ENCODE measurements around the gene KLHL33.

KLHL33 gene

GRCh38 chr14:20435582-20436362 lies at the start of gene KLHL33:
Gene KLHL33 (minus strand): TSS chr14:20436166. CDS start chr14:20435811, 355 bp downstream.
- Histone ChIP-seq H3K9ac (ENCODE audit: low read depth, low read length) (no peak within 1 kb of the TSS), H3K36me3 (ENCODE audit: insufficient read depth, low read length) (no peaks in the 10 kb centered on the region)

DNA sequence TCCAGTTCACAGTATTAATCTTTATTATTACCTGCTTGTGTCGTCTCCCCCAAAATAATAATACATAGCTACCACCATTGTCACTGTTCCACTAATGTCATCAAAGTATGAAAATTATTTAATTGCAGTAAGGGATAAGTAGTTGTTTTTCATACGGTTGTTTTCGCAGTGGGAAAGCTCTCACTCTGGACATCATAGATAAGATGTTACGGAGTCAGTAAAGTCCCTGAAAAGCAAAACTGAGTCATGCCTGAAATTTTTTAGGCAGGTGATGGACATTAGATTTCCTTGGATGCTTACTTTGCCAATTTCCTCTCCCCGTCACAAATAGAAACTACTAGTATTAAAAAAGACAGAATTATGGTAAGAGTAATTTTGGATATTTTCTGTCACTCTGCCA lies 46.4 kb upstream of the KLHL33 start:
- peaks cover 9% of the 10 kb centered on the region; the same call in 1 of the 2 replicates for H3K36me3 ChIP-seq (ENCODE audit: insufficient read depth, low read length)
- no peaks in the 10 kb centered on the region for H3K9me3 ChIP-seq (ENCODE audit: control insufficient read depth, insufficient read depth, low read length)
- no peak overlapping the region for H3K9ac ChIP-seq (ENCODE audit: low read depth, low read length)
- H3K4me1 ChIP-seq (ENCODE audit: insufficient read depth, low read length): peaks cover 13% of the 10 kb centered on the region

More at GRCh38 chr14:20435582-20436362, at the start of gene KLHL33:
- H3K4me1 ChIP-seq (ENCODE audit: insufficient read depth, low read length): no peaks in the 10 kb centered on the region; the same call in 1 of the 2 replicates
- H3K9me3 ChIP-seq (ENCODE audit: control insufficient read depth, insufficient read depth, low read length): no peaks in the 10 kb centered on the region

- Histone ChIP-seq H3K9me3 (ENCODE audit: control insufficient read depth, insufficient read depth, low read length) (no peaks in the 10 kb centered on the region), H3K9ac (ENCODE audit: low read depth, low read length) (no peak overlapping the region), H3K36me3 (ENCODE audit: insufficient read depth, low read length) (peaks cover 41% of the 10 kb centered on the region), H3K4me1 (ENCODE audit: insufficient read depth, low read length) (no peaks in the 10 kb centered on the region; the same call in 1 of the 2 replicates)
Measured at GRCh38 chr14:20478894-20479293, 42.9 kb upstream of the KLHL33 start.

DNA sequence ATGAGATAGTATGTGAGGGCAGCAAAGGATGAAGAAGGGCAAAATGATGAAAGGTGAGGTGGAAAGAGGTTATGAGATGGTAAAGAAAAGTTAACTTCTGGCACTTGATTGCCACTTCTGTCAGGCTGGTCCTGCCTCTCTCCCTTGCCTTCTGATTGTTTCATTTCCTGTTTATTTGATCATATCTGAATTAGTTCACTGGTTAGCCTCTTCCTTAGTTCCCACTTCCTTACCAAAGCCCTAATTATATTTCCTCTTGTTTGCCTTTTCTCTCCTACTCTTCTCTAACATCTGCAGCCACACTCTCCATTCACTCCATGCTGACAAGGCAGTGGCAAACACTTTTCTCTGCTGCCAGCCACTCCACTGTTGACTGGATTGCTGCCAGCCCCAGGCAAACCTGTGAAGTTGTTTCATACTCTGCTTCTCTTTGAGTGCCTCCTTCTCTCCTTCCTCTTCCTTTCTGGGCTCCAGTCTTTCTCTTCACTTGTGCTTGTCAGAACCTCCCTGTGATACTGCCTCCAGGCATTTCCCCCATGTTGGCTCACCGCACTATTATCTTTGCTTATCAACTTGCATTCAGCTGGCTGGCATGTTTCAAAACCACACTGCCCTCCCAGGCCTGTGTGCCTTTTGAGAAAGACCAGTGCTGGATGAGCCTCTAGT lies 41.4 kb upstream of the KLHL33 start:
- Histone ChIP-seq H3K9me3 (ENCODE audit: control insufficient read depth, insufficient read depth, low read length) (no peaks in the 10 kb centered on the region), H3K36me3 (ENCODE audit: insufficient read depth, low read length) (peaks cover 50% of the 10 kb centered on the region)

GRCh38 chr14:20476776-20477175 lies 40.8 kb upstream of the KLHL33 start:
- Histone ChIP-seq H3K36me3 (ENCODE audit: insufficient read depth, low read length) (peaks cover 55% of the 10 kb centered on the region), H3K4me1 (ENCODE audit: insufficient read depth, low read length) (peaks cover under 1% of the 10 kb centered on the region), H3K9me3 (ENCODE audit: control insufficient read depth, insufficient read depth, low read length) (no peaks in the 10 kb centered on the region), H3K9ac (ENCODE audit: low read depth, low read length) (no peak overlapping the region)

More for the DNA sequence above, 41.4 kb upstream of the KLHL33 start:
- Histone ChIP-seq H3K4me1 (ENCODE audit: insufficient read depth, low read length) (no peaks in the 10 kb centered on the region; the same call in 1 of the 2 replicates), H3K9ac (ENCODE audit: low read depth, low read length) (no peak overlapping the region)

DNA sequence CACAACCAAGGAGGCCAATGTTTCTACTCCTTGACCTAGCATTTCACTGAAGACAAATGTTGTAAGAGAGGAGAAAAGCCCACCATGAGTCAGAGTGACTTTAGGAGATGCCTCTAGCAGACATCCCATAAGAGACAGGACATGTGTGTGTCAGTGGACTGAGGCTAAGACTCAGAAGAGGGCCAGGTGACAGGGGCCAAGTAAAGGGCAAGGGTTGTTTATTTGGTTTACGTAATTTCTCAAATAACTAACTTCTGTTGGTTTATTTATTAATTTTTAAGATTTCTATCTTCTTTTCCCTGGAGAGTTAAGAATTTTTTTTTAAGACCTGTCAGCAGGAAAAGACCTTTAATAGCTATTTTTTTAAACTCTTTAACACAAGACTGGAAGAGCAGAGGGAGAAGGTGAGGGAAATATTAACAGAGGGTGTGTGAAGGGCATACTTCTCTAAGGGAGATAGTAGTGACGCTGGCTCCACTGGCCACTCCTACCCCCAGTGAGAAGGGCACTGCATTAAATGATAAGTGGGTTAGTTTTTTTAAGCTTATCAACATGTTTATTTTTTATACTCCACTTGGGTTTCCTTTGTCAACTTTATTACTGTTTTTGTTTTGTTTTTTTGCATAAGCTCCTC lies 36.7 kb upstream of the KLHL33 start:
- Histone ChIP-seq H3K4me1 (ENCODE audit: insufficient read depth, low read length) (peaks cover 5% of the 10 kb centered on the region; the same call in 1 of the 2 replicates), H3K9ac (ENCODE audit: low read depth, low read length) (no peak overlapping the region), H3K36me3 (ENCODE audit: insufficient read depth, low read length) (peaks cover 46% of the 10 kb centered on the region), H3K9me3 (ENCODE audit: control insufficient read depth, insufficient read depth, low read length) (no peaks in the 10 kb centered on the region)

DNA sequence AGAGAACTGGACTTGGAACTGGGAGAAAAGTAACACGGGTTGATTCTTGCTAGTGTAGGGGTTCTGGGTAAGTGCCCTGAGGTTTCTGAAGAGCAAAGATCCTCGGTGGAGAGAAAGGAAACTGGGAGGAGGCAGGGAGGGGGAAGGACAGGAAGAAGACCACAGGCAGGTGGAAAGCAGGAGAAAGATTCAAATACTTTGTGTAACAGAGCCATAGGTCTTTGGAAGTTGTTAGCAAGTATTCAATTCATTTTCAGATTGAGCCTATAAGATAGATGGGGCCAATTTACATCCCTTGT lies 34.6 kb upstream of the KLHL33 start:
- Histone ChIP-seq H3K4me1 (ENCODE audit: insufficient read depth, low read length) (peaks cover 5% of the 10 kb centered on the region; the same call in 1 of the 2 replicates), H3K36me3 (ENCODE audit: insufficient read depth, low read length) (peaks cover 29% of the 10 kb centered on the region)

GRCh38 chr14:20469890-20470602 lies 34.1 kb upstream of the KLHL33 start:
- peaks cover 25% of the 10 kb centered on the region for H3K36me3 ChIP-seq (ENCODE audit: insufficient read depth, low read length)
- H3K9me3 ChIP-seq (ENCODE audit: control insufficient read depth, insufficient read depth, low read length): no peaks in the 10 kb centered on the region
- peak overlapping the region; percentile 81 for H3K9ac ChIP-seq (ENCODE audit: low read depth, low read length)
- H3K4me1 ChIP-seq (ENCODE audit: insufficient read depth, low read length): peaks cover 5% of the 10 kb centered on the region; the same call in 1 of the 2 replicates

More for the DNA sequence above, 34.6 kb upstream of the KLHL33 start:
- Histone ChIP-seq H3K9me3 (ENCODE audit: control insufficient read depth, insufficient read depth, low read length) (no peaks in the 10 kb centered on the region), H3K9ac (ENCODE audit: low read depth, low read length) (peak overlapping the region; percentile 81)

DNA sequence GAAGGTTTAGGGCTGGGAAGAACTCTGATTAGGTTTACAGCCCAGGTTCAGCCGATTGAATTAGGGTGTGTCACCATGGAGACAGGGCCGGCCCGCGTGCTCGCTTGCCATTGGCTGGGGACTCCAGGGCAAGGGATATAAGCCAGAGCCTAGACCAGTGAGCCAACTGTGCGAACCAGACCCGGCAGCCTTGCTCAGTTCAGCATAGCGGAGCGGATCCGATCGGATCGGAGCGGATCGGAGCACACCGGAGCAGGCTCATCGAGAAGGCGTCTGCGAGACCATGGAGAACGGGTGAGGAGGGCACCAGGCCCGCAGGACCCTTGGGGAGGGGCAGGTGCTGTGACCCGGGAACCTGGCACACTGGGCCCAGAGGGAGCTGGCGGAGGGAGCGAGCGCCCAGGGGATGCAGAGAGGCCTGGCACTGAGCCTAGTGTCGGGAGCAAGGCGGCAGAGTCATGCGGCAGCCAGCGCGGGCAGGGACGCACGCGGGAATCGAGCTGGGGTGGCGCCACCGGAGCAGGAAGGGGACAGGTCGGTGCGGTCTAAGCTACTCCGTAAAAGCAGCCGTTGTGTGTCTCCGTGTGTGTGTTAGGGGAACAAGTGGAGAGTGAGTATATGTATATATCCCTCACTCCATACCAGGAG lies 33.4 kb upstream of the KLHL33 start, which contains the start of gene PNP:
Gene PNP (plus strand): TSS at position 165 of the 648 bp plus-strand sequence. CDS start 119 bp downstream, at position 284.
- Histone ChIP-seq H3K36me3 (ENCODE audit: insufficient read depth, low read length) (peaks cover 18% of the 10 kb centered on the region), H3K9ac (ENCODE audit: low read depth, low read length) (peak within 1 kb of the TSS; percentile 81), H3K9me3 (ENCODE audit: control insufficient read depth, insufficient read depth, low read length) (no peaks in the 10 kb centered on the region), H3K4me1 (ENCODE audit: insufficient read depth, low read length) (peaks cover 5% of the 10 kb centered on the region; the same call in 1 of the 2 replicates)

GRCh38 chr14:20468764-20469241 lies 32.8 kb upstream of the KLHL33 start:
- peak overlapping the region; percentile 81; the same call in 1 of the 2 replicates for H3K9ac ChIP-seq (ENCODE audit: low read depth, low read length)
- no peaks in the 10 kb centered on the region for H3K9me3 ChIP-seq (ENCODE audit: control insufficient read depth, insufficient read depth, low read length)
- peaks cover 5% of the 10 kb centered on the region; the same call in 1 of the 2 replicates for H3K4me1 ChIP-seq (ENCODE audit: insufficient read depth, low read length)
- peaks cover 14% of the 10 kb centered on the region for H3K36me3 ChIP-seq (ENCODE audit: insufficient read depth, low read length)

- Histone ChIP-seq H3K9ac (ENCODE audit: low read depth, low read length) (peak within 1 kb of the TSS; percentile 61), H3K9me3 (ENCODE audit: control insufficient read depth, insufficient read depth, low read length) (no peaks in the 10 kb centered on the region), H3K4me1 (ENCODE audit: insufficient read depth, low read length) (peaks cover 10% of the 10 kb centered on the region), H3K36me3 (ENCODE audit: insufficient read depth, low read length) (peaks cover 19% of the 10 kb centered on the region)
Measured at GRCh38 chr14:20461225-20462141, 25.5 kb upstream of the KLHL33 start, which contains the start of gene PIP4P1. Gene PIP4P1 (minus strand): TSS chr14:20461434. CDS start chr14:20461325, 109 bp downstream.

DNA sequence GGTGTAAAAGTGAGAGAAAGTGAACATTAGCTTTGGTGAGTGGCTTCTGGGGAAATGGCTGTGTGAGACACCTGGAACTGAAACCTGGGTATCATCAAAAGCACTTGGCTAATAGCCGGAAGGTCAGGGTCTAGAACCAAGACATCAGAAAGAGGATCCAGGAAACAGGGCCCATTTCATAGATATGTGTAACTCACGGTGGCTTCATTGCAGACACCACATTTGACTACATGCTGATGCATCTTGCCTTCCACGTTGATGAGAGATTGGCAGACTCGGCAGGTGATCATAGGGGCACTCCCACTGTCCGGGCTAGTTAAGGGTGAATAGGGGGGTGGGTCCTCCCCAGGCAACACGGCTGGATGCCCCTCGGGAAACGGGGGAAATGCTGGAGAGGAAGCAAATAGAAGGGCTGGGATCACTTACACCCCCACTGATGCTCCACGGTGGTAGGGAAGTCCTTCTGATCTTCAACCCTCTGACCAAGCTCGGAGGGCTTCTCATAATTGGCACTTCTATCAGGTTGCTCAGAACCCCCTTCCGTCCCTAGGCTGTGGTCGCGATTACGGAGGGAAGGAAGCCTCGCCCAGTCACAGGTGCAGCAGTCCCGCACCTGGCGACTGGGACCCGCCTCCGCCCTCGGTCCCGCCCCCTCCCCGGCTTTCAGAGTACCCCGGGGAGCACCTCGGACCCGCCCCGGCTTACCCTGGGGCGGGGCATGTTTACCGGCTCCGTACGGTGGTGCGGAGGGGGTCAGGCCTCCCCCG lies 24.7 kb upstream of the KLHL33 start:
- H3K9ac ChIP-seq (ENCODE audit: low read depth, low read length): peak overlapping the region; percentile 61; the same call in 1 of the 2 replicates
- H3K4me1 ChIP-seq (ENCODE audit: insufficient read depth, low read length): peaks cover 10% of the 10 kb centered on the region
- H3K9me3 ChIP-seq (ENCODE audit: control insufficient read depth, insufficient read depth, low read length): no peaks in the 10 kb centered on the region
- peaks cover 25% of the 10 kb centered on the region for H3K36me3 ChIP-seq (ENCODE audit: insufficient read depth, low read length)

Data from ES-I3 (cell line).